Testis (tissue), 2 donors: ENCODE measurements around the gene ABHD15.

ENCODE experiments used
- CTCF ChIP-seq, 3 experiments: fragments of 450-650 bp in 2 of 3; fragments of 200-600 bp in 1 of 3; sonication (generic) in 1 of 3; IDR thresholded peaks; one replicate each; pipeline ENCODE4 v1.5.1; 2016 to 2019; ENCODE audit warnings: antibody characterized with exemption in 3 of 3, mild to moderate bottlenecking in 2 of 3, moderate library complexity in 1 of 3
- POLR2A ChIP-seq: fragments of 450-650 bp; IDR thresholded peaks from one replicate; pipeline ENCODE4 v1.6.1; 2017; ENCODE audit warnings: antibody characterized with exemption, mild to moderate bottlenecking, moderate library complexity

- no peak for TF ChIP-seq CTCF (IDR thresholded peaks at IDR 0.05)
- no peak for TF ChIP-seq POLR2A
These were observed 10.8 kb upstream of the ABHD15 start for GRCh38 chr17:29577385-29578211.
